Neural cell (in vitro differentiated cells): ENCODE measurements around the gene ITPA.

Source experiments
- CTCF ChIP-seq: fragments of 450-650 bp; IDR thresholded peaks from 2 replicates; pipeline ENCODE4 v1.5.1; 2014; ENCODE audit warnings: antibody characterized with exemption, mild to moderate bottlenecking, moderate library complexity; ENCODE audit not compliant: poor library complexity, severe bottlenecking
- EZH2 ChIP-seq: fragments of 200-600, 300-800 bp; shearing (Covaris generic), sonication (generic); IDR thresholded peaks from 2 replicates; pipeline ENCODE4 v1.6.1; 2014; ENCODE audit warnings: antibody characterized with exemption, low read length, borderline replicate concordance, mild to moderate bottlenecking; ENCODE audit not compliant: insufficient read depth, poor library complexity, severe bottlenecking
- MXI1 ChIP-seq: fragments of 450-650 bp; conservative IDR thresholded peaks from 2 replicates; pipeline ENCODE4 v1.6.1; 2014; ENCODE audit warnings: antibody characterized with exemption, mild to moderate bottlenecking; ENCODE audit not compliant: poor library complexity, severe bottlenecking
- POLR2AphosphoS5 ChIP-seq: IDR thresholded peaks from 2 replicates; pipeline ENCODE4 v1.6.1; 2012
- RAD21 ChIP-seq: fragments of 450-650 bp; conservative IDR thresholded peaks from 2 replicates; pipeline ENCODE4 v1.6.1; 2014; ENCODE audit warnings: antibody characterized with exemption, mild to moderate bottlenecking, moderate library complexity
- REST ChIP-seq: IDR thresholded peaks from 2 replicates; pipeline ENCODE4 v1.6.1; 2012; ENCODE audit warnings: borderline replicate concordance

- TF ChIP-seq RAD21 (no peak), CTCF (no peak), POLR2AphosphoS5 (no peak), REST (no peak), EZH2 (no peak), MXI1 (no peak)
These were observed 5.8 kb upstream of the ITPA start for GRCh38 chr20:3203315-3204123.
